HG03565 (cell line): ENCODE data around the gene B4GALNT4.
"Not testable (repeated sequence)": the region's sequence is repeated elsewhere in the genome, so short reads cannot be mapped to it uniquely, and the experiment has no call there.

ENCODE experiments used
- ATAC-seq: cut with Tn5 transposase; IDR thresholded peaks from one replicate; pipeline ENCODE4 v1.9.1; 2021; ENCODE audit warnings: mild to moderate bottlenecking, moderate library complexity; ENCODE audit not compliant: unreplicated experiment

Gene B4GALNT4

GRCh38 chr11:335779-336658 is 33.3 kb upstream of the B4GALNT4 start:
- no peak for ATAC-seq

GRCh38 chr11:336659-337198 is 32.6 kb upstream of the B4GALNT4 start:
- ATAC-seq, result no peak

GRCh38 chr11:337711-338110 is 31.6 kb upstream of the B4GALNT4 start:
- no peak for ATAC-seq

DNA sequence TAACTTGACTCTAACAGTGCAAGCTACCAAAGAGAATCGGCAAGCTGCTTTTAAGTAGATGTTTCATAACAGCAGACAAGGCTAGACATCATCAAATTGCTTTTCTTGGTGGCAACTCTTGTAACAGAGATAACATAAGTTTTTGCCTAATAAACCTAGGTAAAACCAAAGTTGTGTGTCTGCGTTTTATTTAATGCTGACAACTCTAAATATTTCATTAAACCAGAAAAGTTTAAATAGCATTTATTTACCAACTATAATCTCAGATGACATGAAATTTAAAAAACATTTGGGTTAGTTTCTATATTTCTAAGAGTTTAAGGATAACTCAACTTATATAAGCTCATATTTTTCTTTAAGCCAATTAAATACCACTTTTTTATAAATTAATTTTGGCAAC is 29.3 kb upstream of the B4GALNT4 start:
- ATAC-seq, result no peak

DNA sequence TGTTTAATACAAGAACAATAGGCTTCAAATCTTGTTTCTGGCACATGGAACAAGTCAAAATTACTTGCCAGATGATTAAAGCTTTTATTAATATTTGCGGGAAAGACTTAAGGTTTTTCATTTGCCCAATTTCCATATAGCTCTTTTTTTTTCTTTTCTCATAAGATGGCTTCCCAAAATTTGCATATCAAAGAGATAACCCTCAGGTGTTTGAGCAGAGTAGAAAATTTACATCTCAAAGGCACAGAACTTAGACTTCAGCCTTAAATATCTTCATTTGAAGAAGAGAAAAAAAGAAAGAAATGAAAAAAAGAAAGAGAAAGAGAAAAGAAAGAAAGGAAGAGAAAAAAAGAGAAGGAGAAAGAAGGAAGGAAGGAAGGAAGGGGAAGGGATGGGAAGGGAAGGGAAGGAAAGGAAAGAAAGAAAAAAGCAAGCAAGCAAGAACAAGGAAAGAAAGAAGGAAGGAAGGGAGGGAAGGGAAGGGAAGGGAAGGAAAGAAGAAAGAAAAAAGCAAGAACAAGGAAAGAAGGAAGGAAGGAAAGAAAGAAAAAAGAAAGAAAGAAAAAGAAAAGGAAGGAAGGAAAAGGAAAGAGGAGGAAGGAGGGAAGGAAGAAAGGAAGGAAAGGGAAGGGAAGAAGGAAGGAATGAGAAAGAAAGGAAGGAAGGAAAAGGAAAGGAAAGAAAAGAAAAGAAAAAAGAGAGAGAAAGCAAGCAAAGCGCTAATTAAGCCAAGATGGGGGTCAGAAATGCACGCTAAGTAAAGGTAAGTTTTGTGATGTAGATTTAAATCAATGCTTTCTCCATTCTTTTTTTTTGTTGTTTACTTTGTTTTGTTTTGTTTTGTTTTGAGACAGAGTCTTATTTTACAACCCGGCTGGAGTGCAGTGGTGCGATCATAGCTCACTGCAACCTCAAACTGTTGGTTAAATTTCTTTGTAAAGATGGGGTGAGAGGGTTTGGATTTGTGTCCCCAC is 28.5 kb upstream of the B4GALNT4 start:
- ATAC-seq, result no peak

- ATAC-seq, result no peak
These were observed 27.0 kb upstream of the B4GALNT4 start for GRCh38 chr11:342328-342727.

DNA sequence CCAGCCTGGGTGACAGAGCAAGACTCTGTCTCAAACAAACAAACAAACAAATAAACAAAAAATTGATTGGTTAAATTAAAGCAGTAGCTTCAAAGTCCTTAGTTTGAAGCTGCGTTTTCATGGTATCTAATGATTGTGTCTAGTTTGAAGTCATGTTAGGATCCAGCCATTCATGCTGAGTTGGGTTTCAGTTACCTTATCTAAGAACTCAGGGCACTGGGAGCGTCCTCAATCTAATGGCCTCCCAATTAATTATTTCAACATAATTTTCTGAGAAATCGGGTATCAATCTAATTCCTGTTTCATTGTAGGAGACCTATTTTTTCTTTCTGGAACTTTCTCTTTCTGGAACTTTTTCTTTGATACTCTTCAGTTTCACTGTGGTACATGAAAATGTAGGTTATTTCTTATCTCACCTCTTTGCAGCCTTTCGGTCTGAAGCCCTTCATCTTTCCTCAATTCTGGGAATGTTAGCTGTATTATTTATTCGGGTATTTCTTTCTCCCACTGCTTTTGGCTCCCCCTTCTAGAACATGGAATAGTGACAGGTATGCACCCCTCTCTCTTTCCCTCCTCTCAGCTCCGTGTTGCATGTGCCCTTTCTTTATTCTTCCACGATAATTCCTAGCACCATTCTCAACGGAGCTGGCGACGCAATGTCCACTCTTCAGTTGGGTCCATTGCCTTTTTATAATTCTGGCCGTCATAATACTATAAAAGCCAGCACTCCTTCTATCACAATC is 24.3 kb upstream of the B4GALNT4 start:
- ATAC-seq, result no peak

DNA sequence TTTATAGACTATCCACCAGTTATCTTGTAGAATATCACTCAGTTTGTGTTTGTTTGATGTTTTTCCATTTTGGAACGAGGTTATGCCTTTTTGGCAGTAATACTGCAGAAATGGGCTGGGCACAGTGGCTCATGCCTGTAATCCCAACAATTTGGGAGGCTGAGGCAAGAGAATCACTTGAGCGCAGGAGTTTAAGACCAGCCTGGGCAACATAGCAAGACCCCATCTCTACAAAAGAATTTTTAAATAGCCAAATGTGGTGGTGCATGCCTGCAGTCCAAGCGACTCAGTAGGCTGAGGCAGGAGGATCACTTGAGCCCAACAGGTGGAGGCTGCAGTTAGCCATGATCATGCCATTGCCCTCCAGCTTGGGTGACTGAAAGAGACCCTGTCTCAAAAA is 22.8 kb upstream of the B4GALNT4 start:
- no peak for ATAC-seq

- not testable (repeated sequence) for ATAC-seq
These were observed 19.9 kb upstream of the B4GALNT4 start for GRCh38 chr11:349270-349954.

DNA sequence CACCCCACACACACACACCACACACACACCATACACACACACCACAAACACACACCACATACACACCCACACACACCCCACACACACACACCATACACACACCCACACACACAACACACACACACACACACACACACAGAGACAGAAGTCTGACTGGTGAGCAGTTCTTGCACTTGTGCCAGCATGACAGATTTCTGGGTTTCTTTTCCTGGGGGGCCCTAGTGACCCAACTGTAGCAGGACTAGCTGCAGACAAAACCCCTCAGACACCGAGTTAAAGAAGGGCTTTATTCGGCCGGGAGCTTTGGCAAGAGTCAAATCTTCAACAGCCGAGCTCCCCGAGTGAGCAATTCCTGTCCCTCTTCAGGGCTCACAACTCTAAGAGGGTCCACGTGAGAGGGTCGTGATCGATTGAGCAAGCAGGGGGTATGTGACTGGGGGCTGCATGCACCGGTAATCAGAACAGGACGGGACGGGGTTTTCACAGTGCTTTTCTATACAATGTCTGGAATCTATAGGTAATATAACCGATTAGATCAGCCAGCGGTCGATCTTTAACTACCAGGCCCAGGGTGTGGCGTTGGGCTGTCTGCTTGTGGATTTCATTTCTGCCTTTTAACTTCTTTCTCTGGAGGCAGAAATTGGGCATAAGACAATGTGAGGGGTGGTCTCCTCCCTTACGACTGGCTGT is 19.1 kb upstream of the B4GALNT4 start:
- not testable (repeated sequence) for ATAC-seq

DNA sequence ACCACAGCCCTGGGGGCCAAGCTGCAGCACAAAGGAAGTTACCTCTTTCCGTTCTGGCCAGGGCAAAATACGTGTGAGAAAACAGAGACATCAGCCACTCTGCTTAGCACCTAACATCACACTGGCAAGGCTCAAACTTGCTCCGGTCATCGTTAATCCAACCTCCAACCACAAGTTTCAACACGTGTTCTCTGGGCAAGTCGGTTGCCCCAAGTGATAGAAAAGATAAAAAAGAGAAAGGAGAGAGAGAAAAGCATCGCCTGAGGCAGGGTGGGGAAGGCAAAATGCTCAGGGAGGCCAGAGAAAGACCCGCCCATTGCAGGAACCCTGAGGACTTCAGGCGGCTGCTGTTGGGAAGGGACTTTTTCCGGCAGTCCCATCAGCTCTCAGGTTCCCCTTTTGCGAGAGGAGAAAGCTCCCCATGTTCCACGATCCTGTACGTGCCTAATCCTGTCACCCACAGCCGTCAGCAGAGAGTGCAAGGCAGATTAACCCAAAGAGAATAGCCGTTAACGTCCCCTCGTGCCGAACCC is 18.5 kb upstream of the B4GALNT4 start:
- ATAC-seq, result no peak

DNA sequence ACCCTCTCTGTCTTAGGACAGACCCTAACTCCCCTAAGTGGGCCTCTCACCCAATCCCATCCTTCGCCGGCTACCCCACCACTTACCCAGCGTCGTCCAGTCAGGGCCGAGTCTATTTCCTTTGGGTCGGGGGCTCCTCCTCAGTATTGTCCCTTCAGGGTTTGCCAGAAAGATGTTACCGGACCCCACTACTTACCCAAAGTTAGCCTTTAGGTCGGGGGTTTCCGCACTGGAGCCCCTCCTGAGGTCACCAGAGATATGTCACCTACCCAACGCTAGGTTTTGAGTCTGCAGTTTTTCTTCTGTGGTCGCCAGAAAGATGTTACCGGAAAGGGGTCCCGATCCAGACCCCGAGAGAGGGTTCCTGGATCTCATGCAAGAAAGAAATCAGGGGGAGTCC is 17.9 kb upstream of the B4GALNT4 start:
- no peak for ATAC-seq

DNA sequence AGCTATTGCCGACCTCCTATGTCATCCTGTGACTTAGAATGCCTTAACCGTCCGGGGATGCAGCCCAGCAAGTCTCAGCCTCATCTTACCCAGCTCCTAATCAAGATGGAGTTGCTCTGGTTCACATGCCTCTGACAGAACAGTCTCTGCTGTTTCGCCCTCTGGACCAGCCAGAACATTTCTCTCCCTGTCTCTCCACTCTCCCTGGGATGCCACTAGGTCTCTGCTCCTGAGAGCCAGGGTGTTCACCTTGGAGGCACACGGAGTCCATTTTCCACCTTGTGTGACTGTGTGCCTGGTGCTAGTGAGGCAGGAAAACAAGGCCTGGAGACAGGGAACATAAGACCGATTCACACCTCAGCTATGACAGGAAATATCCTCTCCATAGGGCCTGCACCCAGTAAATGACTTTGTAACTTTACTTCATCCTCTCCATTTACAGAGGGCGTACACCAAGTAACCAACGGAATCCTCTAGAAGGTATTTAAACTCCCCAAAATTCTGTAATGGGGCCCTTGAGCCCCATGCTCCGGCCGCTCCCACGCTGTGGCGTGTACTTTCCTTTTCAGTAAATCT is 16.8 kb upstream of the B4GALNT4 start:
- no peak for ATAC-seq

DNA sequence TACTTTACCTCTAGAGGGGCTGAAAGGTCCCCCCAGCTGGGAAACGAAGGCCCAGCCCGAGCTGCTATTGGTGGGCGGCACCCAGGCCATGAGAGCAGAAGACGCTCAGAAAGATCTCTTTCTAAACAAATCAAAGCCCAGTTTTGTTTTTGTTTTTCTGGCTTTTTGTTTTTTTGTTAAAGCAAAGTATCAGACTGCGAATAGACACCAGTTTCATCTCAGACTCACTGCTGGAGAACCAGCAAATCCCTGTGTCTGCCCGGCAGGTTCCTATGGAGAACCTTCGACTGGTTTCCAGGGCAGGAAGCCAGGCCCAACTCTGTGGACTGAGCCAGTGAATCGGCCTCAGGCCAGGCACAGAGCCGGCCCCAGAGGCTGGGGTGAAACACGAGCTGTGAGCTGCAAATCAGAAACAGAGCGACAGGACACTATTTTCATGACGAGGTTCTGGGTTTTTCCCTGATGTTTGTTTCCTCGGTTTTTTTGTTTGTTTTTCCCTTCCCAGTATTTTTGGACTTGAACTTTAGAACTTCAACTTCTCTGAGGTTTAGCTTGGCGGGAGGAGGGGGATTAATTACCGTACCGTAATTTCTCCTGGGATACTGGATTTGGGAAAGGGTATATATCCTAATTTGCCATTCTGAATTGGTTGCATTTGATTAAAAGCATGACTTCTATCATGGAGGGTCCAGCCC is 16.0 kb upstream of the B4GALNT4 start:
- ATAC-seq, result no peak

DNA sequence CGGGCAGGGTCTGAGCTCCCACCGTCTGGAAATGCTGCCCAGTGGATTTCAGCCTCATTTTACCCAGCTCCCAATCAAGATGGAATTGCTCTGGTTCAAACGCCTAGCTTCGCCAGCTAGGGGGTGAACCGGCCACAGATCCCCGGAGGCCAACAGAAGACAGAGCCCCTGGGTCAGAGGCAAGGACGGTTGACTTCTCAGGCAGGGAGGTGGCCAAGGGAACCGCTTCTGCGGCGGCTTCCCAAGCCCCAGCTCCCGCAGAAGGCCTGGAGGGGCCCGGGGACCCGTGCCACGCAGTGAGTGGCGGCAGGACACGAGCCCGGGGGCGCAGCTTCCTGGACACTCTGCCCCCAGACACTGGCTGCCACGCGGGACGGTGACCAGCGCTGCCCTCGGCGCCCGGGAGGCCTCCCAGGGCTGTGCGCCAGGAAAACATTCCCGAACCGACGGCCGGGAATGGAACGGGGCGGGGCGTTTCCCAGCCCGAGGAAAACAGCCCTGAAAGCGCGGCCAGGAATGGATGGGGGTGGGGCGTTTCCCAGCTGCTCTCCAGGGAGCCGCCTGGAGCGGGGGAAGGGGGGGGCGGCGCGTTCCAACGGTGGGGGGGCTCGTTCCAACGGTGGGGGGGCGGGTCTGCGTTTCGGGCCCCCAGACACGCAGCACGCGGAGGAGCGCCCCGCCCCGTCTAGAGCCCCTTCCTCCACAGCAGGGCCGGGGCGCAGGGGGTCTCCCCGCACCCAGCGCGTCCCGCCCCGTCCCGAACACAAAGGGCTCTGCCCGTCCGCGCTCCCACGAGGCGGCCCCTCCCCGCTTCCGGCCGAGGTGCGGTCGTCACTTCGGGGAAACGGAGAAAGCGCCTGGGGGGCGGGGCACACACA is 13.5 kb upstream of the B4GALNT4 start:
- ATAC-seq, result no peak

DNA sequence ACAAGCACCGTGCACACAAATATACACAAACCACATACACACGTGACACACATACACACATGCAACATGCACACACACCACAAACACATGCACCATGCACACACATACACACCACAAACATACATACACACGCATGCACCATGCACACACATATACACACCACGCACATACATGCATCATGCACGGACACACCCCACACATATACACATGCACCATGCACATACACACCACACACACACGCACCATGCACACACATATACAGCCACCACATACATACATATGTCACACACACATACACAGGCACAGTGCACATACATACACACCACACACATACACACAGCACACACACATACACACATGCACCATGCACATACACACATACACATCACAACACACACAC is 12.7 kb upstream of the B4GALNT4 start:
- ATAC-seq, result no peak

DNA sequence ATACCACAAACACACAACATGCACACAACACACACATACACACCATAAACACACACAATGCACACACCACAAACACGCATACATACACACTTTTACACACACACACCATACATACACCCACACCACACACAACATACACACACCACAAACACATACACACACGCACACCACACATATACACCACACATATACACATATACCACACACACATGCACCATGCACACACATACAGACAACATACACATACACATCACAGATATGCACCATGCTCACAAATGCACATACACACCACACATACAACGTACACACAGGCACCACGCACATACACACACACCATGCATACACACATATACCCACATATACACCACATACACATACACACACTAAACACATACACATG is 11.7 kb upstream of the B4GALNT4 start:
- no peak for ATAC-seq
